NCI-H1092 treated with DMSO at 0.1 percent for 48 hours (cell line): Measurements from ENCODE around the gene TRIOBP.
"Not testable (repeated sequence)": the region's sequence is repeated elsewhere in the genome, so short reads cannot be mapped to it uniquely, and the experiment has no call there.

Experiments
- DNase-seq: peaks from one replicate; lab custom pipeline; 2025; lab: John Stamatoyannopoulos, UW

The TRIOBP gene

GRCh38 chr22:37778370-37779009 is 81.6 kb downstream of the TRIOBP start:
- no peak for DNase-seq

- DNase-seq = no peak
These were observed 84.7 kb downstream of the TRIOBP start for GRCh38 chr22:37781434-37782059.

GRCh38 chr22:37782340-37783168 is 85.7 kb downstream of the TRIOBP start:
- no peak for DNase-seq

- no peak for DNase-seq
These were observed 88.1 kb downstream of the TRIOBP start for GRCh38 chr22:37784829-37785495.

- DNase-seq = no peak
These were observed 93.4 kb downstream of the TRIOBP start for GRCh38 chr22:37790234-37790633.

GRCh38 chr22:37792494-37792893 is 95.6 kb downstream of the TRIOBP start:
- no peak for DNase-seq

GRCh38 chr22:37794376-37794775 is 97.5 kb downstream of the TRIOBP start:
- DNase-seq = no peak

- DNase-seq = no peak
These were observed 99.2 kb downstream of the TRIOBP start for GRCh38 chr22:37796079-37796478.

GRCh38 chr22:37797259-37797658 is 100.4 kb downstream of the TRIOBP start:
- not testable (repeated sequence) for DNase-seq

- DNase-seq = no peak
These were observed 101.1 kb downstream of the TRIOBP start for GRCh38 chr22:37797874-37798500.

GRCh38 chr22:37799979-37800378 is 103.1 kb downstream of the TRIOBP start:
- not testable (repeated sequence) for DNase-seq

- no peak for DNase-seq
These were observed 105.1 kb downstream of the TRIOBP start for GRCh38 chr22:37801946-37802309.

- peak; percentile 74 for DNase-seq
These were observed 105.7 kb downstream of the TRIOBP start for GRCh38 chr22:37802310-37803194.

- DNase-seq = peak; percentile 76
These were observed 106.4 kb downstream of the TRIOBP start for GRCh38 chr22:37803195-37803638.

- DNase-seq = peak; percentile 76
These were observed 106.9 kb downstream of the TRIOBP start for GRCh38 chr22:37803639-37804351.

- no peak for DNase-seq
These were observed 107.6 kb downstream of the TRIOBP start for GRCh38 chr22:37804352-37804880.

GRCh38 chr22:37804881-37805809 is 108.3 kb downstream of the TRIOBP start:
- DNase-seq = peak; percentile 86

- DNase-seq = no peak
These were observed 109.0 kb downstream of the TRIOBP start for GRCh38 chr22:37805810-37806277.
